ENCODE results near the gene NRG2. TPM values are rescaled to one million over a fixed set of nuclear protein-coding genes. Genes with fewer than 3 reads are reported as not detected.

Gene NRG2
- polyA plus RNA-seq, 2 of the 4 experiments (the other 2 are of a cell fraction), result 1.0 to 1.1 TPM

GRCh38 chr5:140040358-140040757, 2.7 kb downstream of the NRG2 start:
- Histone ChIP-seq H3K27ac (no peak overlapping the region; a peak in 1 of 6 replicates), H3K9me3 (no peaks in the 10 kb centered on the region), H3K4me2 (no peak overlapping the region), H3K4me3 (no peak overlapping the region), H3K4me1 (peaks cover 17% of the 10 kb centered on the region; the same call in 2 of the 3 replicates)
- ChIA-PET CTCF (interaction anchor here (0.6 to 1.9 kb wide), 5 partner anchors 11 to 176 kb away, joined by 3 to 8 read pairs (median 3); no protein-coding TSS in a partner anchor), POLR2A (no interaction called here)
- DNase-seq (ENCODE audit: low read depth in 1 of 2, low spot score in 1 of 2), result no peak
- ATAC-seq, result no peak
- WGBS (ENCODE audit: missing lambda C conversion rate), result 58% methylated on average over 1 of the region's 1 CpG
- TF ChIP-seq JUNB (IDR thresholded peaks at IDR 0.05) (no peak), TFCP2L1 (CRISPR knock-in tag; IDR thresholded peaks at IDR 0.05) (no peak), CTCF (IDR thresholded peaks at IDR 0.05) (no peak), ZNF302 (CRISPR knock-in tag; IDR thresholded peaks at IDR 0.05) (no peak), REST (IDR thresholded peaks at IDR 0.05) (no peak), MAX (IDR thresholded peaks at IDR 0.05) (no peak), EP300 (IDR thresholded peaks at IDR 0.05) (no peak), HEYL (CRISPR knock-in tag; IDR thresholded peaks at IDR 0.05) (no peak)
- TF ChIP-seq, protein P1, sequence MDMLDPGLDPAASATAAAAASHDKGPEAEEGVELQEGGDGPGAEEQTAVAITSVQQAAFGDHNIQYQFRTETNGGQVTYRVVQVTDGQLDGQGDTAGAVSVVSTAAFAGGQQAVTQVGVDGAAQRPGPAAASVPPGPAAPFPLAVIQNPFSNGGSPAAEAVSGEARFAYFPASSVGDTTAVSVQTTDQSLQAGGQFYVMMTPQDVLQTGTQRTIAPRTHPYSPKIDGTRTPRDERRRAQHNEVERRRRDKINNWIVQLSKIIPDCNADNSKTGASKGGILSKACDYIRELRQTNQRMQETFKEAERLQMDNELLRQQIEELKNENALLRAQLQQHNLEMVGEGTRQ (IDR thresholded peaks at IDR 0.05), result no peak
- no peak for FAIRE-seq

DNA sequence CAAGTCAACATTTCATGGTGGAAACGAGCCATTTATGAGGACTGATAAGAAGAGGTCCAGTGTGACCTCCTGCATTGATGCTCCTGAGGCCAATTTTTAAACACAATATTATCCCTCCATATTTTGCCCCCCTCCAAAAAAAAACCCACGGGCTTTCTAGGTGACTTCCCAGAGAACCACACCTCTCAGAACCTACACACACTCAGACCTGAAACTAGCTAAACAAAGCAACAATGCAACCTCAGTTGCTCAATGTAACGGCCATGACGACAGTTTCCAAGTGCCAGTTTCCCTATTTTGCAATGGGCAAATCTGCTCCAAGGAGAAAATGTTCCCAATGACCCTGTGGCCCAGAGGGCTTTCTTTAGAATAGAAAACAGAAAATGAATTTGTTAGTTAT, 3.5 kb downstream of the NRG2 start:
- 49% methylated on average over 4 of the region's 4 CpGs for WGBS (ENCODE audit: missing lambda C conversion rate)
- Histone ChIP-seq H3K27ac (no peak overlapping the region; a peak in 1 of 6 replicates), H3K9me3 (peaks cover 6% of the 10 kb centered on the region; the same call in 2 of the 3 replicates), H3K4me2 (peak overlapping the region; percentile 55; the same call in 1 of the 3 replicates), H3K4me1 (peaks cover 17% of the 10 kb centered on the region; the same call in 2 of the 3 replicates), H3K4me3 (no peak overlapping the region)
- ChIA-PET POLR2A (no interaction called here), CTCF (interaction anchor here (0.6 to 1.6 kb wide), 2 partner anchors 118 to 175 kb away, joined by 3 read pairs; no protein-coding TSS in a partner anchor)
- no peak for FAIRE-seq
- DNase-seq (ENCODE audit: low read depth in 1 of 2, low spot score in 1 of 2), result no peak
- no peak for ATAC-seq
- TF ChIP-seq NPAS2 (CRISPR knock-in tag; IDR thresholded peaks at IDR 0.05; ENCODE audit: borderline replicate concordance), result no peak
- TF ChIP-seq, protein P1 (IDR thresholded peaks at IDR 0.05), result no peak
- no peak for TF ChIP-seq RNF2 (IDR thresholded peaks at IDR 0.05; ENCODE audit: borderline replicate concordance, low read depth)
- no peak for TF ChIP-seq CTCF (IDR thresholded peaks at IDR 0.05)
- TF ChIP-seq PHF8 (IDR thresholded peaks at IDR 0.05; ENCODE audit: borderline replicate concordance, low read depth), result no peak
- TF ChIP-seq JUNB (IDR thresholded peaks at IDR 0.05), result no peak
- no peak for TF ChIP-seq PBX3 (IDR thresholded peaks at IDR 0.05)
- TF ChIP-seq RAD21 (conservative IDR thresholded peaks at IDR 0.05 in 1 of 2, IDR thresholded peaks at IDR 0.05 in 1 of 2), result no peak
- no peak for TF ChIP-seq RFX5 (IDR thresholded peaks at IDR 0.05)
- TF ChIP-seq, protein P2, sequence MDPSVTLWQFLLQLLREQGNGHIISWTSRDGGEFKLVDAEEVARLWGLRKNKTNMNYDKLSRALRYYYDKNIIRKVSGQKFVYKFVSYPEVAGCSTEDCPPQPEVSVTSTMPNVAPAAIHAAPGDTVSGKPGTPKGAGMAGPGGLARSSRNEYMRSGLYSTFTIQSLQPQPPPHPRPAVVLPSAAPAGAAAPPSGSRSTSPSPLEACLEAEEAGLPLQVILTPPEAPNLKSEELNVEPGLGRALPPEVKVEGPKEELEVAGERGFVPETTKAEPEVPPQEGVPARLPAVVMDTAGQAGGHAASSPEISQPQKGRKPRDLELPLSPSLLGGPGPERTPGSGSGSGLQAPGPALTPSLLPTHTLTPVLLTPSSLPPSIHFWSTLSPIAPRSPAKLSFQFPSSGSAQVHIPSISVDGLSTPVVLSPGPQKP (IDR thresholded peaks at IDR 0.05; ENCODE audit: low read depth, low read length), result no peak
- no peak for TF ChIP-seq JUN (IDR thresholded peaks at IDR 0.05)
- no peak for TF ChIP-seq REST (IDR thresholded peaks at IDR 0.05)
- no peak for TF ChIP-seq ZSCAN20 (CRISPR knock-in tag; IDR thresholded peaks at IDR 0.05)

Measured in A549 (cell line).